Measurements from ENCODE around the gene TEX26.

The TEX26 gene

DNA sequence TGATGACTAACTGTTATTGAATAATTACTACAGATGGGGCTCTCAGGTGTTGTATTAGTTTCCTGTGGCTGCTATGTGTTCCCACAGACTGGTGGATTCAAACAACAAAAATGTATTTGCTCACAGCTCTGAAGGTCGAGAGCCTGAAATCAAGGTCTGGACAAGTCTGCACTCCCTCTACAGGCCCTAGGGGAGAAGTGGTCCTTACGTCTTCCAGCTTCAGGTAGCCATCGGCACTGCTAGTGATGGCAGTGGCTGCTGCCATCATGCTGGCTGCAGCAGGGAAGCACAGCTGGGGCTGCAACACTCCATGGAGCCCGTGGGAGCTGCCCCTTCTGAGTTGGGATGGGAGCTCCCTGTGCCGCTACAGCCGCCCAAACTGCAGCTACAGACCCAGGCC, 1.9 kb downstream of the TEX26 start:
- CTCF ChIA-PET: interaction anchor here (0.6 to 1.2 kb wide), 2 partner anchors 29 to 61 kb away, joined by 3 read pairs; no protein-coding TSS in a partner anchor
- Histone ChIP-seq H3K27ac (ENCODE audit: extremely low read depth, low read depth, low read length) (no peak overlapping the region), H3K4me1 (ENCODE audit: control insufficient read depth, insufficient read depth, low read length) (no peaks in the 10 kb centered on the region), H3K36me3 (ENCODE audit: control insufficient read depth in 2 of 2, insufficient read depth in 1 of 2, low read length in 2 of 2) (no peaks in the 10 kb centered on the region), H3K9me3 (ENCODE audit: control insufficient read depth, insufficient read depth, low read depth, low read length) (no peaks in the 10 kb centered on the region), H3K4me3 (ENCODE audit: low read depth, low read length) (no peak overlapping the region)
- POLR2A ChIA-PET: no interaction called here
- TF ChIP-seq ZNF707 (tag by site-specific recombination; IDR thresholded peaks at IDR 0.05): no peak

- no peak overlapping the region for H3K4me3 ChIP-seq (ENCODE audit: low read depth, low read length)
- ChIA-PET POLR2A (no interaction called here), CTCF (interaction anchor here (0.6 kb wide), 1 partner anchor 62 kb away, joined by 3 read pairs; no protein-coding TSS in a partner anchor)
- H3K27ac ChIP-seq (ENCODE audit: extremely low read depth, low read depth, low read length): no peak overlapping the region
- H3K36me3 ChIP-seq (ENCODE audit: control insufficient read depth in 2 of 2, insufficient read depth in 1 of 2, low read length in 2 of 2): no peaks in the 10 kb centered on the region
- H3K4me1 ChIP-seq (ENCODE audit: control insufficient read depth, insufficient read depth, low read length): no peaks in the 10 kb centered on the region
- H3K9me3 ChIP-seq (ENCODE audit: control insufficient read depth, insufficient read depth, low read depth, low read length): no peaks in the 10 kb centered on the region
- no peak for TF ChIP-seq SP2 (tag by site-specific recombination; IDR thresholded peaks at IDR 0.05)
- no peak for TF ChIP-seq ZNF473 (tag by site-specific recombination; IDR thresholded peaks at IDR 0.05)
- TF ChIP-seq ZNF645 (tag by site-specific recombination; IDR thresholded peaks at IDR 0.05): no peak
- TF ChIP-seq ZNF24 (tag by site-specific recombination; IDR thresholded peaks at IDR 0.05): no peak
- no peak for TF ChIP-seq BCL11A (tag by site-specific recombination; IDR thresholded peaks at IDR 0.05; ENCODE audit: low read depth)
- no peak for TF ChIP-seq ZBTB8A (tag by site-specific recombination; IDR thresholded peaks at IDR 0.05)
- no peak for TF ChIP-seq ZNF529 (tag by site-specific recombination; IDR thresholded peaks at IDR 0.05; ENCODE audit: insufficient replicate concordance)
Measured at GRCh38 chr13:30934803-30935202, 2.3 kb downstream of the TEX26 start.

GRCh38 chr13:30936971-30937370, 4.5 kb downstream of the TEX26 start:
- Histone ChIP-seq H3K9me3 (ENCODE audit: control insufficient read depth, insufficient read depth, low read depth, low read length) (no peaks in the 10 kb centered on the region), H3K27ac (ENCODE audit: extremely low read depth, low read depth, low read length) (no peak overlapping the region), H3K4me1 (ENCODE audit: control insufficient read depth, insufficient read depth, low read length) (no peaks in the 10 kb centered on the region), H3K4me3 (ENCODE audit: low read depth, low read length) (no peak overlapping the region), H3K36me3 (ENCODE audit: control insufficient read depth in 2 of 2, insufficient read depth in 1 of 2, low read length in 2 of 2) (no peaks in the 10 kb centered on the region)
- CTCF ChIA-PET: no interaction called here
- POLR2A ChIA-PET: no interaction called here
- TF ChIP-seq ZNF654 (tag by site-specific recombination; IDR thresholded peaks at IDR 0.05; ENCODE audit: low read depth): no peak
- no peak for TF ChIP-seq ZNF16 (tag by site-specific recombination; IDR thresholded peaks at IDR 0.05; ENCODE audit: low read depth)
- TF ChIP-seq ZNF366 (tag by site-specific recombination; conservative IDR thresholded peaks at IDR 0.05): no peak
- TF ChIP-seq, protein P1, sequence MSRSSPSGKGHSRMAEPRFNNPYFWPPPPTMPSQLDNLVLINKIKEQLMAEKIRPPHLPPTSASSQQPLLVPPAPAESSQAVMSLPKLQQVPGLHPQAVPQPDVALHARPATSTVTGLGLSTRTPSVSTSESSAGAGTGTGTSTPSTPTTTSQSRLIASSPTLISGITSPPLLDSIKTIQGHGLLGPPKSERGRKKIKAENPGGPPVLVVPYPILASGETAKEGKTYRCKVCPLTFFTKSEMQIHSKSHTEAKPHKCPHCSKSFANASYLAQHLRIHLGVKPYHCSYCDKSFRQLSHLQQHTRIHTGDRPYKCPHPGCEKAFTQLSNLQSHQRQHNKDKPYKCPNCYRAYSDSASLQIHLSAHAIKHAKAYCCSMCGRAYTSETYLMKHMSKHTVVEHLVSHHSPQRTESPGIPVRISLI (tag by site-specific recombination; IDR thresholded peaks at IDR 0.05): no peak
- no peak for TF ChIP-seq ZXDB (tag by site-specific recombination; IDR thresholded peaks at IDR 0.05)
- TF ChIP-seq ZNF311 (tag by site-specific recombination; IDR thresholded peaks at IDR 0.05; ENCODE audit: borderline replicate concordance): no peak
- TF ChIP-seq, protein P2, sequence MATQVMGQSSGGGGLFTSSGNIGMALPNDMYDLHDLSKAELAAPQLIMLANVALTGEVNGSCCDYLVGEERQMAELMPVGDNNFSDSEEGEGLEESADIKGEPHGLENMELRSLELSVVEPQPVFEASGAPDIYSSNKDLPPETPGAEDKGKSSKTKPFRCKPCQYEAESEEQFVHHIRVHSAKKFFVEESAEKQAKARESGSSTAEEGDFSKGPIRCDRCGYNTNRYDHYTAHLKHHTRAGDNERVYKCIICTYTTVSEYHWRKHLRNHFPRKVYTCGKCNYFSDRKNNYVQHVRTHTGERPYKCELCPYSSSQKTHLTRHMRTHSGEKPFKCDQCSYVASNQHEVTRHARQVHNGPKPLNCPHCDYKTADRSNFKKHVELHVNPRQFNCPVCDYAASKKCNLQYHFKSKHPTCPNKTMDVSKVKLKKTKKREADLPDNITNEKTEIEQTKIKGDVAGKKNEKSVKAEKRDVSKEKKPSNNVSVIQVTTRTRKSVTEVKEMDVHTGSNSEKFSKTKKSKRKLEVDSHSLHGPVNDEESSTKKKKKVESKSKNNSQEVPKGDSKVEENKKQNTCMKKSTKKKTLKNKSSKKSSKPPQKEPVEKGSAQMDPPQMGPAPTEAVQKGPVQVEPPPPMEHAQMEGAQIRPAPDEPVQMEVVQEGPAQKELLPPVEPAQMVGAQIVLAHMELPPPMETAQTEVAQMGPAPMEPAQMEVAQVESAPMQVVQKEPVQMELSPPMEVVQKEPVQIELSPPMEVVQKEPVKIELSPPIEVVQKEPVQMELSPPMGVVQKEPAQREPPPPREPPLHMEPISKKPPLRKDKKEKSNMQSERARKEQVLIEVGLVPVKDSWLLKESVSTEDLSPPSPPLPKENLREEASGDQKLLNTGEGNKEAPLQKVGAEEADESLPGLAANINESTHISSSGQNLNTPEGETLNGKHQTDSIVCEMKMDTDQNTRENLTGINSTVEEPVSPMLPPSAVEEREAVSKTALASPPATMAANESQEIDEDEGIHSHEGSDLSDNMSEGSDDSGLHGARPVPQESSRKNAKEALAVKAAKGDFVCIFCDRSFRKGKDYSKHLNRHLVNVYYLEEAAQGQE (tag by site-specific recombination; IDR thresholded peaks at IDR 0.05): no peak
- TF ChIP-seq ZNF433 (tag by site-specific recombination; IDR thresholded peaks at IDR 0.05; ENCODE audit: low read depth): no peak
- TF ChIP-seq ZNF350 (tag by site-specific recombination; IDR thresholded peaks at IDR 0.05): no peak
- no peak for TF ChIP-seq ZFHX2 (tag by site-specific recombination; conservative IDR thresholded peaks at IDR 0.05)
- no peak for TF ChIP-seq MZF1 (tag by site-specific recombination; IDR thresholded peaks at IDR 0.05; ENCODE audit: borderline replicate concordance)
- TF ChIP-seq ZBTB1 (tag by site-specific recombination; IDR thresholded peaks at IDR 0.05): no peak
- no peak for TF ChIP-seq ZNF544 (tag by site-specific recombination; IDR thresholded peaks at IDR 0.05)
- TF ChIP-seq HOXC10 (CRISPR knock-in tag; IDR thresholded peaks at IDR 0.05): no peak
- no peak for TF ChIP-seq ZFP3 (tag by site-specific recombination; IDR thresholded peaks at IDR 0.05; ENCODE audit: low read depth)
- TF ChIP-seq ZNF146 (tag by site-specific recombination; IDR thresholded peaks at IDR 0.05): no peak
- no peak for TF ChIP-seq ZNF791 (tag by site-specific recombination; IDR thresholded peaks at IDR 0.05)
